ENCODE measurements around the gene AGPS. TPM values are rescaled to one million over a fixed set of nuclear protein-coding genes. Genes with fewer than 3 reads are reported as not detected.

AGPS gene
- total and polyA plus RNA-seq, 2 of the 13 experiments (the other 11 are each of a cell fraction or from before 2014, with no cell fraction given), result 39.4 to 99.0 TPM

GRCh38 chr2:177552422-177553175 lies 160.0 kb downstream of the AGPS start (continued):
- TF ChIP-seq ZKSCAN8 (CRISPR knock-in tag; IDR thresholded peaks at IDR 0.05; ENCODE audit: borderline replicate concordance), result no peak
- TF ChIP-seq ZNF33B (CRISPR knock-in tag; IDR thresholded peaks at IDR 0.05), result no peak
- TF ChIP-seq NONO (IDR thresholded peaks at IDR 0.05), result no peak
- peak; percentile 42 for TF ChIP-seq NONO (CRISPR knock-in tag; conservative IDR thresholded peaks at IDR 0.05)
- TF ChIP-seq CENPT (CRISPR knock-in tag; IDR thresholded peaks at IDR 0.05; ENCODE audit: low read depth), result no peak
- no peak for TF ChIP-seq ISX (CRISPR knock-in tag; conservative IDR thresholded peaks at IDR 0.05)
- TF ChIP-seq ATRX (CRISPR knock-in tag; IDR thresholded peaks at IDR 0.05; ENCODE audit: borderline replicate concordance), result no peak
- no peak for TF ChIP-seq ZSCAN22 (CRISPR knock-in tag; IDR thresholded peaks at IDR 0.05)
- TF ChIP-seq ZSCAN31 (CRISPR knock-in tag; IDR thresholded peaks at IDR 0.05; ENCODE audit: low read depth), result peak; percentile 64
- TF ChIP-seq KLF6 (CRISPR knock-in tag; IDR thresholded peaks at IDR 0.05), result no peak
- no peak for TF ChIP-seq ZNF850 (CRISPR knock-in tag; conservative IDR thresholded peaks at IDR 0.05)
- no peak; the same call in 1 of the 2 replicates for TF ChIP-seq BRD4 (CRISPR knock-in tag; IDR thresholded peaks at IDR 0.05)
- TF ChIP-seq SMYD3 (CRISPR knock-in tag; IDR thresholded peaks at IDR 0.05), result no peak
- peak; percentile 94 for TF ChIP-seq KMT2B (CRISPR knock-in tag; IDR thresholded peaks at IDR 0.05)
- peak; percentile 68 for TF ChIP-seq MXD4 (CRISPR knock-in tag; IDR thresholded peaks at IDR 0.05)
- peak; percentile 53; the same call in 1 of the 2 replicates for TF ChIP-seq ZNF891 (CRISPR knock-in tag; IDR thresholded peaks at IDR 0.05)
- TF ChIP-seq ZNF816 (CRISPR knock-in tag; IDR thresholded peaks at IDR 0.05; ENCODE audit: borderline replicate concordance), result no peak
- peak; percentile 94 for TF ChIP-seq KDM2A (CRISPR knock-in tag; IDR thresholded peaks at IDR 0.05; ENCODE audit: borderline replicate concordance, low read depth)
- peak; percentile 88 for TF ChIP-seq ZNF709 (CRISPR knock-in tag; IDR thresholded peaks at IDR 0.05)
- no peak for TF ChIP-seq TAF15 (IDR thresholded peaks at IDR 0.05; ENCODE audit: low read depth, low read length, poor library complexity, severe bottlenecking)
- 0 out of 2 replicates have a peak, but pooled peaks have one; percentile 11 for TF ChIP-seq MAF1 (CRISPR knock-in tag; IDR thresholded peaks at IDR 0.05; ENCODE audit: borderline replicate concordance)
- no peak for TF ChIP-seq MAFG (CRISPR knock-in tag; IDR thresholded peaks at IDR 0.05)
- peak; percentile 74; the same call in 1 of the 2 replicates for TF ChIP-seq ZNF446 (CRISPR knock-in tag; IDR thresholded peaks at IDR 0.05)
- no peak for TF ChIP-seq ZNF75D (CRISPR knock-in tag; IDR thresholded peaks at IDR 0.05; ENCODE audit: borderline replicate concordance)
- TF ChIP-seq ZNF576 (CRISPR knock-in tag; IDR thresholded peaks at IDR 0.05), result no peak
- peak; percentile 94 for TF ChIP-seq HNRNPLL (IDR thresholded peaks at IDR 0.05; ENCODE audit: low read depth, low read length, poor library complexity, severe bottlenecking)
- TF ChIP-seq ZNF24 (IDR thresholded peaks at IDR 0.05), result no peak
- no peak; the same call in 1 of the 2 replicates for TF ChIP-seq GATA4 (IDR thresholded peaks at IDR 0.05; ENCODE audit: borderline replicate concordance, low read depth)
- no peak for TF ChIP-seq FOXM1 (CRISPR knock-in tag; IDR thresholded peaks at IDR 0.05)
- TF ChIP-seq NFE2 (CRISPR knock-in tag; IDR thresholded peaks at IDR 0.05), result no peak
- no peak for TF ChIP-seq PRPF4 (IDR thresholded peaks at IDR 0.05; ENCODE audit: low read depth, low read length, poor library complexity, severe bottlenecking)
- TF ChIP-seq ZNF543 (CRISPR knock-in tag; IDR thresholded peaks at IDR 0.05), result peak; percentile 60; the same call in 1 of the 2 replicates
- TF ChIP-seq NCOA5 (CRISPR knock-in tag; IDR thresholded peaks at IDR 0.05), result no peak
- no peak for TF ChIP-seq RELA (CRISPR knock-in tag; IDR thresholded peaks at IDR 0.05)
